ENCODE results near the gene PRR5. TPM values are rescaled to one million over a fixed set of nuclear protein-coding genes. Genes with fewer than 3 reads are reported as not detected.

The PRR5 gene
- total and polyA plus RNA-seq, 2 donors (not counting 1 experiment from before 2014, with no cell fraction given), result 2.4 to 8.6 TPM

DNA sequence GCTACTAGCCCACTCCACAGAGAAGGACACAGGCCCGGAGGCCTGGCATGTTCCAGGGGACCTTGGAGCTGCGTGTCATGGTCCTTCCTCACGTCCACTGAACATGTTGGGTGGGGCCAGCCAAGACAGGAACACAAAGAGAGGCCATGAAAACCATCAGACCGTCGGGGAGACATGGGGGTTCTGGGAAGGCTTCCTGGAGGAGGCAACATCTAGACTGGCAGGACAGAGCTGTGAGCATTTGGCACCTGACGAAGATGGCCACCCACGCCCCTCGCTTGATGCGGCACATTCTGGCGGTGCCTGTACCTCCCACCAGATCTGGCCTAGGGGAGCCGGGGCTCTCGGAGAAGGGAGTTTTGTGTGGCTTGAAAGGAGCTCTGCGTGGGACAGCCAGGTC, 25.7 kb downstream of the PRR5 start:
- Histone ChIP-seq H3K9ac (ENCODE audit: insufficient read depth, low read length) (no peak overlapping the region), H3K36me3 (ENCODE audit: control insufficient read depth, insufficient read depth, low read length) (no peaks in the 10 kb centered on the region), H3K79me2 (ENCODE audit: control insufficient read depth, insufficient read depth, low read length) (no peaks in the 10 kb centered on the region), H3K4me3 (replicated peaks in 1 of 4; ENCODE audit: control extremely low read depth in 1 of 4, insufficient read depth in 1 of 4, low read depth in 3 of 4, low read length in 4 of 4) (no peak overlapping the region), H3K27ac (ENCODE audit: insufficient read depth, low read length) (no peak overlapping the region), H2AFZ (ENCODE audit: low read length) (no peak overlapping the region), H3K9me3 (ENCODE audit: control insufficient read depth, insufficient read depth, low read depth, low read length) (no peaks in the 10 kb centered on the region), H4K20me1 (ENCODE audit: control insufficient read depth, extremely low read depth, insufficient read depth, low read length) (no peaks in the 10 kb centered on the region), H3K4me2 (ENCODE audit: extremely low read depth, insufficient read depth, low read length) (no peak overlapping the region), H3K27me3 (ENCODE audit: control insufficient read depth, insufficient read depth, low read length) (no peaks in the 10 kb centered on the region), H3K4me1 (ENCODE audit: control insufficient read depth, extremely low read depth, insufficient read depth, low read length) (peaks cover 9% of the 10 kb centered on the region)
- DNase-seq (ENCODE audit: low read depth in 2 of 2), result no peak
- no peak for TF ChIP-seq EZH2 (IDR thresholded peaks at IDR 0.05; ENCODE audit: low read length, missing control alignments)
- TF ChIP-seq, protein P1, sequence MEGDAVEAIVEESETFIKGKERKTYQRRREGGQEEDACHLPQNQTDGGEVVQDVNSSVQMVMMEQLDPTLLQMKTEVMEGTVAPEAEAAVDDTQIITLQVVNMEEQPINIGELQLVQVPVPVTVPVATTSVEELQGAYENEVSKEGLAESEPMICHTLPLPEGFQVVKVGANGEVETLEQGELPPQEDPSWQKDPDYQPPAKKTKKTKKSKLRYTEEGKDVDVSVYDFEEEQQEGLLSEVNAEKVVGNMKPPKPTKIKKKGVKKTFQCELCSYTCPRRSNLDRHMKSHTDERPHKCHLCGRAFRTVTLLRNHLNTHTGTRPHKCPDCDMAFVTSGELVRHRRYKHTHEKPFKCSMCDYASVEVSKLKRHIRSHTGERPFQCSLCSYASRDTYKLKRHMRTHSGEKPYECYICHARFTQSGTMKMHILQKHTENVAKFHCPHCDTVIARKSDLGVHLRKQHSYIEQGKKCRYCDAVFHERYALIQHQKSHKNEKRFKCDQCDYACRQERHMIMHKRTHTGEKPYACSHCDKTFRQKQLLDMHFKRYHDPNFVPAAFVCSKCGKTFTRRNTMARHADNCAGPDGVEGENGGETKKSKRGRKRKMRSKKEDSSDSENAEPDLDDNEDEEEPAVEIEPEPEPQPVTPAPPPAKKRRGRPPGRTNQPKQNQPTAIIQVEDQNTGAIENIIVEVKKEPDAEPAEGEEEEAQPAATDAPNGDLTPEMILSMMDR (conservative IDR thresholded peaks at IDR 0.05 in 1 of 2, IDR thresholded peaks at IDR 0.05 in 1 of 2; ENCODE audit: low read depth in 1 of 2, low read length in 2 of 2), result no peak

DNA sequence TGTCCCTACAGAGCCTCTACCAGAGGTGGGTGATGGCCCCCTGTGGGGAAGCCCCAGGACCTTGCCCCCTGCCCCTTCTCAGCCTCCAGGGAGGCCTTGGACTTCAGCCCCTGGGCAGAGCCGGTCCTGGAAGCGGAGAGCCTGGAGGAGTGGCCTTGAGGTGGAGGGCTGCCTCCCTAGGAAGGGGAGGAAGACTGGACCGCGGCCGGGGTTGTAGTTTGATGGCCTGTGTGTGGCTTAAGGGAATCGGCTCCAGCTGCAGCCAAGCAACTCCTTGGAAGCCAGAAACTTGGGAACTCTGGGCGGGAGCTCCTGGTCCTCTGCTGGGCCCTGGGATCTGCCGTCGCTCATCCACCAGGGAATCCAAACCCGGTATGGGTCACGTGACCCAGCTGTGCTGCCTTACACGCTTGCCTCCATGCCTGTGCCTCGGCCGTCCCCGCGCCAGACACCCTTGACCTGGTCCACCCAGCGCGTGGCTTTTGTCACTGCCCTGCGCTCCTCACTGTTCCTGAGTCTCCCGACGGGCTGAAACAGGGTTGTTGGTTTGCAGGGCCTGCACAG, 26.8 kb downstream of the PRR5 start:
- DNase-seq (ENCODE audit: low read depth in 2 of 2), result no peak
- no peak for TF ChIP-seq EZH2 (IDR thresholded peaks at IDR 0.05; ENCODE audit: low read length, missing control alignments)
- TF ChIP-seq, protein P1 (conservative IDR thresholded peaks at IDR 0.05 in 1 of 2, IDR thresholded peaks at IDR 0.05 in 1 of 2; ENCODE audit: low read depth in 1 of 2, low read length in 2 of 2), result no peak
- Histone ChIP-seq H3K4me1 (ENCODE audit: control insufficient read depth, extremely low read depth, insufficient read depth, low read length) (peaks cover 9% of the 10 kb centered on the region), H2AFZ (ENCODE audit: low read length) (no peak overlapping the region), H3K79me2 (ENCODE audit: control insufficient read depth, insufficient read depth, low read length) (no peaks in the 10 kb centered on the region), H3K4me2 (ENCODE audit: extremely low read depth, insufficient read depth, low read length) (peak overlapping the region; percentile 44), H3K9me3 (ENCODE audit: control insufficient read depth, insufficient read depth, low read depth, low read length) (no peaks in the 10 kb centered on the region), H3K27ac (ENCODE audit: insufficient read depth, low read length) (no peak overlapping the region), H3K27me3 (ENCODE audit: control insufficient read depth, insufficient read depth, low read length) (no peaks in the 10 kb centered on the region), H3K9ac (ENCODE audit: insufficient read depth, low read length) (no peak overlapping the region), H3K36me3 (ENCODE audit: control insufficient read depth, insufficient read depth, low read length) (no peaks in the 10 kb centered on the region), H3K4me3 (replicated peaks in 1 of 4; ENCODE audit: control extremely low read depth in 1 of 4, insufficient read depth in 1 of 4, low read depth in 3 of 4, low read length in 4 of 4) (no peak overlapping the region), H4K20me1 (ENCODE audit: control insufficient read depth, extremely low read depth, insufficient read depth, low read length) (no peaks in the 10 kb centered on the region)

DNA sequence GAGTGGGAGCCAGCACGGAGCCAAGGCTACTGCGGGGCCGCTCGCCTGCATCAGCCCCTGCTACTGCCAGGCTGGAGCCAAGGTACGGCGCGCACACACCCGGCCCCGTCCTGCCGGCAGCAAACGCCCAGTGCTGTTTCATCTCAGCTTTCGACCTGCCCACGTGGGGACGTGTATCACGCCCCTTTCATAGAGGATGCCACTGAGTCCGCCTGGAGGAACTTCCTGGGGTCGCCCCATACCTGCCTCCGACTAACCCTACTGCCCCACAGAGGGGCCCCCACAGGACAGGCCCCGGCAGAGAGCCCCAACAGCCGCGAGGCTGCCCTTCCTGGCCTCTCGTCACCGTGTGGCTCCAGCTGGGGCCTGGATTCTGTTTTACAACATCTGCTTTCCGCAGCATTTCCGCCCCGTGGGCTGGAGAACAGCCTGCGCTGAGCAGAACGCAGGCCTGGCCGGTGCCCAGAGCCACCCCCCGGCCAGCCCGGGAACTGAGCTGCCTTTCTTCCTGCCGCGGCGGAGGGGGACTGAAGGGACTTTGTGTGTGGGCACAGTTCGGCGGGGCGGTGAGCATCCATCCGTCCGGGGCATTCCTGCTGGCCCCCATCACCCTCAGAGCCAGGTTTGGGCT, 27.5 kb downstream of the PRR5 start:
- H3K27me3 ChIP-seq (ENCODE audit: control insufficient read depth, insufficient read depth, low read length), result no peaks in the 10 kb centered on the region
- TF ChIP-seq EZH2 (IDR thresholded peaks at IDR 0.05; ENCODE audit: low read length, missing control alignments), result no peak
- TF ChIP-seq, protein P1 (conservative IDR thresholded peaks at IDR 0.05 in 1 of 2, IDR thresholded peaks at IDR 0.05 in 1 of 2; ENCODE audit: low read depth in 1 of 2, low read length in 2 of 2), result peak; percentile 12 to 33
- H3K4me2 ChIP-seq (ENCODE audit: extremely low read depth, insufficient read depth, low read length), result peak overlapping the region; percentile 44
- H3K36me3 ChIP-seq (ENCODE audit: control insufficient read depth, insufficient read depth, low read length), result no peaks in the 10 kb centered on the region
- no peaks in the 10 kb centered on the region for H3K79me2 ChIP-seq (ENCODE audit: control insufficient read depth, insufficient read depth, low read length)
- no peaks in the 10 kb centered on the region for H3K9me3 ChIP-seq (ENCODE audit: control insufficient read depth, insufficient read depth, low read depth, low read length)
- peak overlapping the region; percentile 13 for H3K9ac ChIP-seq (ENCODE audit: insufficient read depth, low read length)
- H3K27ac ChIP-seq (ENCODE audit: insufficient read depth, low read length), result peak overlapping the region; percentile 32
- peaks cover 9% of the 10 kb centered on the region for H3K4me1 ChIP-seq (ENCODE audit: control insufficient read depth, extremely low read depth, insufficient read depth, low read length)
- DNase-seq (ENCODE audit: low read depth in 2 of 2), result peak; percentile 66 to 70
- no peak overlapping the region for H2AFZ ChIP-seq (ENCODE audit: low read length)
- peak overlapping the region in 1 of 4 experiments; percentile 17 for H3K4me3 ChIP-seq (replicated peaks in 1 of 4; ENCODE audit: control extremely low read depth in 1 of 4, insufficient read depth in 1 of 4, low read depth in 3 of 4, low read length in 4 of 4)
- H4K20me1 ChIP-seq (ENCODE audit: control insufficient read depth, extremely low read depth, insufficient read depth, low read length), result no peaks in the 10 kb centered on the region
